Tibial nerve (tissue), 4 donors: ENCODE data around the gene KMT2C. TPM values are rescaled to one million over a fixed set of nuclear protein-coding genes. Genes with fewer than 3 reads are reported as not detected.

Experiments used
- DNase-seq, 2 donors: peaks; one replicate each; pipeline ENCODE4 v3.0.0-alpha.2; 2019; ENCODE audit warnings: low spot score in 2 of 2
- H3K27ac ChIP-seq, 4 donors: fragments of 200-600 bp; sonication (generic) in 3 of 4; one replicate each; pipeline ENCODE4 v1.5.1; 2017 to 2019; ENCODE audit warnings: mild to moderate bottlenecking in 1 of 4
- H3K27me3 ChIP-seq, 2 donors: fragments of 200-600 bp; sonication (generic) in 1 of 2; one replicate each; pipeline versions ENCODE4 v1.5.1 to v1.6.0; 2017 to 2019
- H3K36me3 ChIP-seq, 3 donors: fragments of 200-600 bp; sonication (generic); one replicate each; pipeline ENCODE4 v1.5.1; 2018 to 2019
- H3K4me1 ChIP-seq, 4 donors: fragments of 200-600 bp; sonication (generic) in 3 of 4; one replicate each; pipeline ENCODE4 v1.5.1; 2017 to 2019
- H3K4me3 ChIP-seq, 4 donors: fragments of 200-600 bp; sonication (generic) in 3 of 4; one replicate each; pipeline ENCODE4 v1.5.1; 2017 to 2019; ENCODE audit warnings: mild to moderate bottlenecking in 1 of 4, moderate library complexity in 1 of 4
- H3K9me3 ChIP-seq, 4 donors: fragments of 200-600 bp; sonication (generic) in 3 of 4; one replicate each; pipeline ENCODE4 v1.5.1; 2017 to 2019
- CTCF ChIP-seq, 5 experiments: fragments of 200-600 bp in 3 of 5; fragments of 450-650 bp in 2 of 5; sonication (generic) in 3 of 5; IDR thresholded peaks; one replicate each; pipeline ENCODE4 v1.5.1; 2016 to 2019; ENCODE audit warnings: antibody characterized with exemption in 5 of 5, mild to moderate bottlenecking in 3 of 5, moderate library complexity in 2 of 5
- EP300 ChIP-seq, 2 donors: sonication (generic); formaldehyde crosslinking; IDR thresholded peaks; one replicate each; pipeline ENCODE4 v1.6.1; 2017; ENCODE audit warnings: antibody characterized with exemption in 2 of 2, mild to moderate bottlenecking in 1 of 2
- POLR2A ChIP-seq, 2 donors: fragments of 450-650 bp; IDR thresholded peaks; one replicate each; pipeline ENCODE4 v1.6.1; 2017; ENCODE audit warnings: antibody characterized with exemption in 2 of 2, mild to moderate bottlenecking in 2 of 2, moderate library complexity in 2 of 2
- WGBS, 2 donors: methylation state at CpG; one replicate each; pipeline ENCODE4 v1.1.5; 2018; 5-methylcytosine and 5-hydroxymethylcytosine counted together
- total RNA-seq, 4 donors: library from RNA; depleted of rRNA; stranded (reverse); fragments of >200 nt; gene quantifications; one replicate each; pipeline ENCODE4 v1.1.0, GENCODE V29; 2016

The KMT2C gene
- 10 to 100 TPM; 63.2 to 86.1 (median 69.4) TPM for total RNA-seq

GRCh38 chr7:152435384-152436110, at the start of gene KMT2C:
TSS of gene KMT2C (minus strand) at chr7:152436003. CDS start at chr7:152435786, 217 bp downstream.
- DNase-seq = peak; percentile 28 to 37
- no peaks in the 10 kb centered on the region for H3K36me3 ChIP-seq
- H3K27ac ChIP-seq = peak within 1 kb of the TSS; percentile 98 to 100 (median 98)
- WGBS, 2 donors = 0 to 1% methylated on average over 34 to 38 of the region's 107 CpGs
- H3K27me3 ChIP-seq = no peaks in the 10 kb centered on the region
- peak within 1 kb of the TSS; percentile 93 to 98 (median 96) for H3K4me3 ChIP-seq
- TF ChIP-seq CTCF (IDR thresholded peaks at IDR 0.05) (no peak), POLR2A (IDR thresholded peaks at IDR 0.05) (peak; percentile 22 to 49), EP300 (IDR thresholded peaks at IDR 0.05) (peak in 1 of 2 donors; percentile 83)
- H3K9me3 ChIP-seq = no peaks in the 10 kb centered on the region
- peaks cover 0 to 35% (median 16%) of the 10 kb centered on the region in 4 donors for H3K4me1 ChIP-seq

GRCh38 chr7:152481082-152481481, 45.3 kb upstream of the KMT2C start:
- Histone ChIP-seq H3K27ac (no peak overlapping the region), H3K9me3 (no peaks in the 10 kb centered on the region), H3K27me3 (no peaks in the 10 kb centered on the region), H3K4me1 (no peaks in the 10 kb centered on the region), H3K36me3 (no peaks in the 10 kb centered on the region), H3K4me3 (no peak overlapping the region)
- DNase-seq = no peak
- no peak for TF ChIP-seq POLR2A (IDR thresholded peaks at IDR 0.05)
- TF ChIP-seq EP300 (IDR thresholded peaks at IDR 0.05) = no peak
- no peak for TF ChIP-seq CTCF (IDR thresholded peaks at IDR 0.05)
- 69 to 72% methylated on average over 4 of the region's 4 CpGs for WGBS, 2 donors

GRCh38 chr7:152480664-152481063, 44.9 kb upstream of the KMT2C start:
- no peak for DNase-seq
- H3K27ac ChIP-seq = no peak overlapping the region
- H3K4me1 ChIP-seq = no peaks in the 10 kb centered on the region
- no peaks in the 10 kb centered on the region for H3K27me3 ChIP-seq
- H3K9me3 ChIP-seq = no peaks in the 10 kb centered on the region
- 69 to 73% methylated on average over 4 of the region's 4 CpGs for WGBS, 2 donors
- TF ChIP-seq EP300 (IDR thresholded peaks at IDR 0.05) (no peak), POLR2A (IDR thresholded peaks at IDR 0.05) (no peak), CTCF (IDR thresholded peaks at IDR 0.05) (no peak)
- H3K36me3 ChIP-seq = no peaks in the 10 kb centered on the region
- H3K4me3 ChIP-seq = no peak overlapping the region

GRCh38 chr7:152479595-152479994, 43.8 kb upstream of the KMT2C start:
- Histone ChIP-seq H3K4me1 (no peaks in the 10 kb centered on the region), H3K27me3 (no peaks in the 10 kb centered on the region), H3K36me3 (no peaks in the 10 kb centered on the region), H3K27ac (no peak overlapping the region), H3K4me3 (no peak overlapping the region), H3K9me3 (no peaks in the 10 kb centered on the region)
- 92 to 95% methylated on average over 1 of the region's 1 CpG for WGBS, 2 donors
- no peak for DNase-seq
- no peak for TF ChIP-seq EP300 (IDR thresholded peaks at IDR 0.05)
- TF ChIP-seq CTCF (IDR thresholded peaks at IDR 0.05) = no peak
- no peak for TF ChIP-seq POLR2A (IDR thresholded peaks at IDR 0.05)

GRCh38 chr7:152478140-152478539, 42.3 kb upstream of the KMT2C start:
- no peak overlapping the region for H3K27ac ChIP-seq
- 86 to 91% methylated on average over 2 of the region's 2 CpGs for WGBS, 2 donors
- H3K9me3 ChIP-seq = no peaks in the 10 kb centered on the region

More at GRCh38 chr7:152478140-152478539, 42.3 kb upstream of the KMT2C start:
- Histone ChIP-seq H3K36me3 (no peaks in the 10 kb centered on the region), H3K4me1 (no peaks in the 10 kb centered on the region), H3K27me3 (no peaks in the 10 kb centered on the region), H3K4me3 (no peak overlapping the region)
- TF ChIP-seq CTCF (IDR thresholded peaks at IDR 0.05) = no peak
- no peak for TF ChIP-seq EP300 (IDR thresholded peaks at IDR 0.05)
- no peak for TF ChIP-seq POLR2A (IDR thresholded peaks at IDR 0.05)
- DNase-seq = no peak
